Gastroesophageal sphincter (tissue), 4 donors: ENCODE measurements around the gene NRXN3. TPM values are rescaled to one million over a fixed set of nuclear protein-coding genes. Genes with fewer than 3 reads are reported as not detected.

ENCODE experiments used
- ATAC-seq: fragments of 150-250 bp; one replicate; pipeline ENCODE4 v1.9.1; 2016; ENCODE audit warnings: mild to moderate bottlenecking, moderate library complexity
- H3K27ac ChIP-seq, 4 donors: fragments of 200-600 bp; sonication (generic) in 3 of 4; 1 replicate in 3 of 4; 2 replicates in 1 of 4; pipeline ENCODE4 v1.5.1; 2016 to 2019
- H3K27me3 ChIP-seq: fragments of 200-600 bp; sonication (generic); one replicate; pipeline ENCODE4 v1.5.1; 2019
- H3K36me3 ChIP-seq, 2 donors: fragments of 200-600 bp; sonication (generic); one replicate each; pipeline ENCODE4 v1.5.1; 2019; ENCODE audit warnings: control low read depth in 1 of 2
- H3K4me1 ChIP-seq, 3 donors: fragments of 200-600 bp; sonication (generic); 1 replicate in 2 of 3; 2 replicates in 1 of 3; pipeline ENCODE4 v1.5.1; 2016 to 2019; ENCODE audit warnings: control low read depth in 2 of 3
- H3K4me3 ChIP-seq, 2 donors: fragments of 200-600 bp; sonication (generic); one replicate each; pipeline ENCODE4 v1.5.1; 2019; ENCODE audit warnings: mild to moderate bottlenecking in 1 of 2, moderate library complexity in 1 of 2
- H3K9me3 ChIP-seq, 3 donors: fragments of 200-600 bp; sonication (generic); one replicate each; pipeline ENCODE4 v1.5.1; 2017 to 2019; ENCODE audit warnings: control low read depth in 2 of 3
- CTCF ChIP-seq, 4 experiments: fragments of 200-600 bp in 2 of 4; fragments of 450-650 bp in 2 of 4; sonication (generic) in 1 of 4; IDR thresholded peaks; one replicate each; pipeline ENCODE4 v1.5.1; 2017 to 2019; ENCODE audit warnings: antibody characterized with exemption in 4 of 4, mild to moderate bottlenecking in 2 of 4, moderate library complexity in 2 of 4
- EP300 ChIP-seq: sonication (generic); formaldehyde crosslinking; IDR thresholded peaks from one replicate; pipeline ENCODE4 v1.6.1; 2017; ENCODE audit warnings: antibody characterized with exemption, mild to moderate bottlenecking
- POLR2A ChIP-seq, 2 donors: fragments of 450-650 bp; IDR thresholded peaks; one replicate each; pipeline ENCODE4 v1.6.1; 2017; ENCODE audit warnings: antibody characterized with exemption in 2 of 2, mild to moderate bottlenecking in 2 of 2, moderate library complexity in 1 of 2
- POLR2AphosphoS5 ChIP-seq: sonication (generic); formaldehyde crosslinking; IDR thresholded peaks from one replicate; pipeline ENCODE4 v1.6.1; 2017; ENCODE audit warnings: antibody characterized with exemption
- WGBS, 2 donors: methylation state at CpG; one replicate each; pipeline ENCODE4 v1.1.5; 2018; ENCODE audit warnings: low coverage in 1 of 2; 5-methylcytosine and 5-hydroxymethylcytosine counted together
- total RNA-seq, 4 donors: library from RNA; depleted of rRNA; stranded (reverse); fragments of >200 nt; gene quantifications; one replicate each; pipeline ENCODE4 v1.1.0, GENCODE V29; 2016

The NRXN3 gene
- total RNA-seq, 4 donors from 2014 or later, result 74.2 to 192 (median 98.2) TPM

GRCh38 chr14:78313499-78313898, 143.3 kb downstream of the NRXN3 start:
- no peak for ATAC-seq
- WGBS, 2 donors, result 58 to 63% methylated on average over 3 of the region's 3 CpGs
- Histone ChIP-seq H3K4me3 (no peak overlapping the region), H3K27ac (no peak overlapping the region), H3K4me1 (no peaks in the 10 kb centered on the region), H3K9me3 (no peaks in the 10 kb centered on the region), H3K27me3 (peaks cover 24% of the 10 kb centered on the region), H3K36me3 (no peaks in the 10 kb centered on the region)
- TF ChIP-seq POLR2AphosphoS5 (no peak), POLR2A (IDR thresholded peaks at IDR 0.05) (no peak), CTCF (IDR thresholded peaks at IDR 0.05) (no peak), EP300 (no peak)

GRCh38 chr14:78314484-78314883, 144.3 kb downstream of the NRXN3 start:
- Histone ChIP-seq H3K4me1 (no peaks in the 10 kb centered on the region), H3K27me3 (peaks cover 27% of the 10 kb centered on the region), H3K27ac (no peak overlapping the region), H3K4me3 (no peak overlapping the region), H3K9me3 (no peaks in the 10 kb centered on the region), H3K36me3 (no peaks in the 10 kb centered on the region)
- no peak for ATAC-seq
- WGBS, 2 donors, result 93 to 100% methylated on average over 1 to 3 of the region's 4 CpGs
- no peak for TF ChIP-seq POLR2AphosphoS5
- no peak for TF ChIP-seq POLR2A (IDR thresholded peaks at IDR 0.05)

DNA sequence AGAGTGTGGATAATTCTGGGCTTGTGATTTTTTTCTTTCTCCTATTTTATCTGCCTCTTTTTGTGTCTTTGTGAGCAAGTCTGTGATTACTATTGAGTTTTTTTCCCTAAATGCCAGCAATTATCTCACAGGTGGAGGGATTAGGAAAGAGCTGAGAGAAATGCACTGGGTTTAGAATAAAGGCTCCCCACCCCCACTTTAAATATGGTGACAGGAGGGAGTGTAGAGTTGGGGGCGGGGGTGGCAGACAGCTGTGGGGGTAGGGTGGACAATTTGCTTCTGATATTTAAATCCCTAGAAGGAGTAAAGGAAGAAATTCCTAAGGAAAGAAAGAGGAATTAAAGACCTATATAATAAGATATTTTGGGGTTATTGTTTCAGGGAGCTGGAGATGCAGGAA, 145.9 kb downstream of the NRXN3 start:
- H3K27ac ChIP-seq, result no peak overlapping the region
- no peak overlapping the region for H3K4me3 ChIP-seq
- H3K9me3 ChIP-seq, result no peaks in the 10 kb centered on the region
- WGBS, 2 donors, result no CpG with 5 or more reads among the region's 1 CpG
- H3K4me1 ChIP-seq, result no peaks in the 10 kb centered on the region
- peaks cover 42% of the 10 kb centered on the region for H3K27me3 ChIP-seq
- H3K36me3 ChIP-seq, result no peaks in the 10 kb centered on the region
- TF ChIP-seq CTCF (IDR thresholded peaks at IDR 0.05) (no peak), EP300 (no peak), POLR2AphosphoS5 (no peak), POLR2A (IDR thresholded peaks at IDR 0.05) (no peak)
- no peak for ATAC-seq

DNA sequence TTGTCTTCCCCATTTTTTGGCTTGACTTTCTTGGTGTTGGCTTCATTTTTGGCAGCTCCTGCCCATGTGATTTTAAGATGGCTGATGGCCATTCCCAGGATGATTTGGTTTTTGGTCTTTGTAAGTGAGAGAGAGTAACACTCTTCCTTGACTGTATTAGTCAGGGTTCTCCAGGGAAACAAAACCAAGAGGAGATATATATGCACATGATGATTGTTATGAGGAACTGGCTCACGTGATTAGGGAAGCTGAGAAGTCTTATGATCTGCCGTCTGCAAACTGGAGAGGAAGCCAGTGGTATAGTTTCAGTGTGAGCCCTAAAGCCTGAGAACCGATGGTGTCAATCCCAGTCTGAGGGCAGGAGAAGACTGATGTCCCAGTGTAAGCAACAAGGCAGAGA, 146.6 kb downstream of the NRXN3 start:
- WGBS, 2 donors, result 57 to 72% methylated on average over 3 of the region's 3 CpGs
- H3K36me3 ChIP-seq, result no peaks in the 10 kb centered on the region
- H3K9me3 ChIP-seq, result no peaks in the 10 kb centered on the region
- H3K27me3 ChIP-seq, result peaks cover 43% of the 10 kb centered on the region
- no peak for ATAC-seq
- H3K4me1 ChIP-seq, result no peaks in the 10 kb centered on the region
- H3K4me3 ChIP-seq, result no peak overlapping the region
- TF ChIP-seq EP300, result no peak
- no peak for TF ChIP-seq POLR2AphosphoS5
- TF ChIP-seq POLR2A (IDR thresholded peaks at IDR 0.05), result no peak
- no peak for TF ChIP-seq CTCF (IDR thresholded peaks at IDR 0.05)
- no peak overlapping the region for H3K27ac ChIP-seq

DNA sequence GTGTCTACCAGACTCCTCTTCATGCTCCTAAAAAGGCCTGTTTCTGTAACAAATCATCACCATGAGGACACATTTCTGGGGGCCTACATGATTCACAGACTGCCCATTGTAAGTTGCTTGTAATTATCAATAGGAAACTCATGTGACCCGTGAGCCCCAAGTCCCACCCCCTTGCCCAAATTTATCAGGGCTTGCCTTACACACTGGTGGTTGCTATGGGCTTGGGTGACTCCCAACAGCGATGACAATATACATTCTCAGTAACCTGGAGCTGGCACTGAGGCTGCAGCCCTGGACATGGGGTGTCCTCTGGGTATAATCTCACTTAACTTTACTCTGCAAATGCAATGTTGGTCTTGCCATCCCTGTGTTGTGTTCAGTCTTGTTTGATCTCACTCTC, 149.2 kb downstream of the NRXN3 start:
- no peaks in the 10 kb centered on the region for H3K9me3 ChIP-seq
- no peak for ATAC-seq
- WGBS, 2 donors, result 83% methylated on average over 1 of the region's 2 CpGs; no CpG with 5 or more reads in 1 of the 2 donors
- no peaks in the 10 kb centered on the region for H3K36me3 ChIP-seq
- H3K4me1 ChIP-seq, result no peaks in the 10 kb centered on the region
- peaks cover 31% of the 10 kb centered on the region for H3K27me3 ChIP-seq
- H3K27ac ChIP-seq, result no peak overlapping the region
- TF ChIP-seq POLR2A (IDR thresholded peaks at IDR 0.05) (no peak), CTCF (IDR thresholded peaks at IDR 0.05) (no peak), POLR2AphosphoS5 (no peak), EP300 (no peak)
- H3K4me3 ChIP-seq, result no peak overlapping the region
